Naive thymus-derived CD4-positive, alpha-beta T cell (primary cell): ENCODE results near the gene DLG2. TPM values are rescaled to one million over a fixed set of nuclear protein-coding genes. Genes with fewer than 3 reads are reported as not detected.
A peak's percentile ranks its signal among the peaks of the same experiment; 100 is the strongest.
"Not testable (repeated sequence)": the region's sequence is repeated elsewhere in the genome, so short reads cannot be mapped to it uniquely, and the experiment has no call there.

Source experiments
- ATAC-seq: fragments of 150-1000 bp; cut with Tn5 transposase; 2 replicates; pipeline ENCODE4 v1.10.0; 2021; ENCODE audit warnings: mild to moderate bottlenecking, moderate library complexity
- CTCF ChIA-PET: fragments of 350-600 bp; sonication (Branson Sonifier 250); formaldehyde crosslinking; loops from one replicate; lab custom pipeline; 2021; ENCODE audit warnings: antibody characterized with exemption; lab: Charles Lee
- POLR2A ChIA-PET: fragments of 350-600 bp; sonication (Branson Sonifier 250); formaldehyde crosslinking; loops from one replicate; lab custom pipeline; 2021; ENCODE audit warnings: antibody characterized with exemption, inconsistent platforms; lab: Charles Lee
- DNase-seq, 9 donors: peaks; one replicate each; pipeline versions ENCODE4 v3.0.0 to v3.0.0-alpha.2; 2020 to 2022; ENCODE audit warnings: mixed read lengths in 1 of 9
- H3K27ac ChIP-seq: one replicate; pipeline ENCODE4 v1.7.0; 2013; ENCODE audit warnings: mild to moderate bottlenecking, low read depth, low read length, moderate library complexity
- H3K27me3 ChIP-seq, 2 donors: one replicate each; pipeline ENCODE4 v1.7.0; 2013; ENCODE audit warnings: low read length in 2 of 2, mild to moderate bottlenecking in 2 of 2, moderate library complexity in 2 of 2; ENCODE audit not compliant: control insufficient read depth in 2 of 2, insufficient read depth in 2 of 2
- H3K36me3 ChIP-seq, 3 experiments: 1 replicate in 2 of 3; 2 replicates in 1 of 3; pipeline ENCODE4 v1.7.0; 2013; ENCODE audit warnings: low read length in 3 of 3, mild to moderate bottlenecking in 3 of 3, moderate library complexity in 1 of 3; ENCODE audit not compliant: insufficient read depth in 3 of 3, control insufficient read depth in 2 of 3
- H3K4me1 ChIP-seq, 2 donors: one replicate each; pipeline ENCODE4 v1.7.0; 2013; ENCODE audit warnings: low read length in 2 of 2, mild to moderate bottlenecking in 2 of 2, moderate library complexity in 1 of 2; ENCODE audit not compliant: control insufficient read depth in 2 of 2, insufficient read depth in 2 of 2
- H3K4me3 ChIP-seq: 2 replicates; pipeline ENCODE4 v1.7.0; 2013; ENCODE audit warnings: mild to moderate bottlenecking, low read length
- H3K9me3 ChIP-seq, 3 experiments: 1 replicate in 2 of 3; 2 replicates in 1 of 3; pipeline ENCODE4 v1.7.0; 2013; ENCODE audit warnings: low read length in 3 of 3; ENCODE audit not compliant: control insufficient read depth in 2 of 3
- H3K27ac Mint-ChIP-seq, 9 donors: one replicate each; pipeline ENCODE4 v1.8.0; 2020 to 2022; ENCODE audit warnings: mixed read lengths in 9 of 9, mild to moderate bottlenecking in 8 of 9, moderate library complexity in 5 of 9, inconsistent platforms in 2 of 9
- H3K27me3 Mint-ChIP-seq, 5 donors: one replicate each; pipeline ENCODE4 v1.8.0; 2021 to 2022; ENCODE audit warnings: mixed read lengths in 5 of 5, mild to moderate bottlenecking in 1 of 5
- H3K36me3 Mint-ChIP-seq, 5 donors: one replicate each; pipeline ENCODE4 v1.8.0; 2020 to 2022; ENCODE audit warnings: mixed read lengths in 5 of 5, mild to moderate bottlenecking in 3 of 5, inconsistent platforms in 1 of 5
- H3K4me1 Mint-ChIP-seq, 7 donors: one replicate each; pipeline ENCODE4 v1.8.0; 2020 to 2022; ENCODE audit warnings: mixed read lengths in 7 of 7, mild to moderate bottlenecking in 3 of 7, inconsistent platforms in 1 of 7
- H3K4me3 Mint-ChIP-seq, 10 donors: one replicate each; pipeline ENCODE4 v1.8.0; 2020 to 2022; ENCODE audit warnings: mild to moderate bottlenecking in 10 of 10, mixed read lengths in 10 of 10, moderate library complexity in 6 of 10, inconsistent platforms in 2 of 10
- H3K9me3 Mint-ChIP-seq, 11 donors: one replicate each; pipeline ENCODE4 v1.8.0; 2020 to 2022; ENCODE audit warnings: mixed read lengths in 11 of 11, mild to moderate bottlenecking in 4 of 11, inconsistent platforms in 1 of 11, moderate library complexity in 1 of 11
- intact Hi-C, 2 donors: fragments of 100-400 bp; cut with micrococcal nuclease; formaldehyde crosslinking; loops; one replicate each; pipeline ENCODE4 v1.15.1; 2023
- polyA plus RNA-seq, 2 donors: library from polyadenylated mRNA; unstranded; fragments of 300-500 nt; fragmentation: Illumina TruSeq; gene quantifications; one replicate each; pipeline ENCODE4 v1.2.3, GENCODE V29; 2021
- total RNA-seq, 6 experiments: library from RNA in 5 of 6; stranded (reverse) in 5 of 6; gene quantifications; 1 replicate in 5 of 6; 2 replicates in 1 of 6; pipeline ENCODE4 v1.2.3 and lab custom pipeline; 2021 to 2026

The DLG2 gene
- total and polyA plus RNA-seq, 7 experiments from 2014 or later, result 0.64 to 6.1 (median 3.7) TPM

DNA sequence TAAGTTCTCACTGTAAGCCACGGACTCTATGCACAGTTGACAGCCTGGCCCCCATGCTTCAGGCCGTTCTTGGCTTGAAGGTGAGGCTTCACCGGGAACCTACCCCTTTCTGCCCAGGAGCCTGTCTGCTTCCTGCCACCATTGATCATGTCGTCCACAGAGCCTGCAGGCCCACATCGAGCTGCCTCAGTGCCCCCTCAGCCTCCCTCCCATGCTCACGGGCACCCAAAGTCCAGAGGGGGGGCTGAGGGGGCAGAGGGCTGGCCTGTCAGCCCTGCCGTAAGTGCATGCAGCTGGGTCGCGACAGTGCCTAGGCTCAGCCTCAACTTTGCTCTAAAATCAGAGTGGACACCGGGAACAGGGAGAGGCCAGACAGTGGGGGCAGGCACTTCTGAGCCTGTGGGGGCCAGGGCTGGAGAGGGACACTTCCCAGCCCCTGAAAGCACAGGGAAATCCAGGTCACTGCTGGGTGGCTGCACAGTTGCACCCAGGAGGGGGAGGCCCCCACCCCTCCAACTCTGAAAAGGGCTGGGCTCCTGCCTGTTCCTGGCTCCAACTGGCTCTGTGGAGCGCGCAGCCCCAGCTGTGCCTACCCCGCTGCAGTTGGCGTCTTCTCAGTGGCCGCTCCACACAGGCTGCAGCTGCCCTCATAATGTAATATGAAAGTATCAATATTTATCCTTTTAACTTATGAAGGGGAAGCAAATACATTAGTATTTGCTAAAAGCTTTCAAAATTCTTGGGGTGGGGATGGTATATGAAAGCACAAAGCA, 598.6 kb downstream of the DLG2 start:
- Histone ChIP-seq H3K4me3 (no peak overlapping the region), H3K36me3 (no peaks in the 10 kb centered on the region), H3K27me3 (no peaks in the 10 kb centered on the region), H3K9me3 (no peaks in the 10 kb centered on the region), H3K27ac (no peak overlapping the region), H3K4me1 (no peaks in the 10 kb centered on the region)
- no peak for DNase-seq
- no peak for ATAC-seq
- no peaks in the 10 kb centered on the region for H3K27me3 Mint-ChIP-seq
- H3K36me3 Mint-ChIP-seq, result no peaks in the 10 kb centered on the region
- peaks cover 0 to 36% (median 10%) of the 10 kb centered on the region in 11 donors for H3K9me3 Mint-ChIP-seq
- H3K27ac Mint-ChIP-seq, result no peak overlapping the region
- POLR2A ChIA-PET, result no interaction called here
- intact Hi-C loops, result no loop called here
- no peaks in the 10 kb centered on the region for H3K4me1 Mint-ChIP-seq
- H3K4me3 Mint-ChIP-seq, result no peak overlapping the region
- CTCF ChIA-PET, result no interaction called here

DNA sequence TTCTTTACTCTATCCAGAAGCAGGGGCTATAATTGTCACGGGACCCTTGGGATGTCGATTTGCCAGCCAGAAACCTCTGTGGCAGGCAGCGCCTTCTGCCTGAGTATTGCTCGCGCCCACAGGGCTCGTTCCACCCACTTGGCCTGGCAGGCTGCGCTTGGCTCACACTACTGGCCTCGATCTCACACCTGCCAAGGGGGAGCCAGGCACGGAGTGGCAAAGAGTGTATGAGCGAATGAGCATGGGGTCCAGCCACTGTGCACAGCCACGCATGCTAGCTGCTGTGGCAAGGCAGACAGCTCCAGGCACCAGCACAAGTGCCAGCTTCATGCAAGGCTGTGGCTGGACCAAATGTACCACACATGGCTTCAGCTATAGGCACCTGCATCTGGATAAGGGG, 599.8 kb downstream of the DLG2 start:
- Mint-ChIP-seq H3K27ac (no peak overlapping the region), H3K9me3 (peaks cover 0 to 37% (median 13%) of the 10 kb centered on the region in 11 donors), H3K27me3 (no peaks in the 10 kb centered on the region), H3K4me3 (no peak overlapping the region), H3K36me3 (no peaks in the 10 kb centered on the region), H3K4me1 (no peaks in the 10 kb centered on the region)
- H3K9me3 ChIP-seq, result no peaks in the 10 kb centered on the region
- no peaks in the 10 kb centered on the region for H3K4me1 ChIP-seq
- no peaks in the 10 kb centered on the region for H3K36me3 ChIP-seq
- no peaks in the 10 kb centered on the region for H3K27me3 ChIP-seq
- H3K27ac ChIP-seq, result no peak overlapping the region
- no peak for DNase-seq
- POLR2A ChIA-PET, result no interaction called here
- intact Hi-C loops, result no loop called here
- CTCF ChIA-PET, result no interaction called here
- ATAC-seq, result no peak
- H3K4me3 ChIP-seq, result no peak overlapping the region

DNA sequence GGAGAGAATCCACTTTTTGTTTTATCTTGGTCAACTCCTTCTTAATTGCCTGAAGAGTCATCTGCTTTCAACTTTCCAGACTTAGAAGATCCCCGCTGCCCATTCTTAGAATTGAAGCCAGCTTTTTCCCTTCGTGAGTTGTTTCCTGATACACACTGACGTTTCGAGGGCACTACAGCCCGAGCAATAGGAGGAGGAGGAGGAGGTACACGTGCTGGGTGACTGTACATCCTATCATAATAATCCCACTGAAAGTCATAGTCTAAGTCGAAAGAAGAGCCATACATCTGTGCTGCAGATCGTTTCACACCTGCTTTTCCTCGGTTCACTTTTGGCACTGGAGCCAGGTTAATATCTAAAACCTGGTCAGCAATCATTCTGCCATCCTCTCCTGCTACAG, 606.1 kb downstream of the DLG2 start:
- no peak for DNase-seq
- Mint-ChIP-seq H3K27me3 (no peaks in the 10 kb centered on the region), H3K36me3 (peaks cover 0 to 8% (median 0%) of the 10 kb centered on the region in 5 donors), H3K9me3 (peaks cover 5 to 32% (median 14%) of the 10 kb centered on the region in 11 donors), H3K4me1 (no peaks in the 10 kb centered on the region), H3K4me3 (no peak overlapping the region), H3K27ac (no peak overlapping the region)
- ChIA-PET CTCF (no interaction called here), POLR2A (no interaction called here)
- no peaks in the 10 kb centered on the region for H3K4me1 ChIP-seq
- intact Hi-C loops, result no loop called here
- peaks cover 0 to 3% (median 0%) of the 10 kb centered on the region in 3 experiments for H3K9me3 ChIP-seq
- H3K36me3 ChIP-seq, result no peaks in the 10 kb centered on the region
- no peak for ATAC-seq
- H3K27me3 ChIP-seq, result no peaks in the 10 kb centered on the region
- no peak overlapping the region for H3K4me3 ChIP-seq
- H3K27ac ChIP-seq, result no peak overlapping the region

DNA sequence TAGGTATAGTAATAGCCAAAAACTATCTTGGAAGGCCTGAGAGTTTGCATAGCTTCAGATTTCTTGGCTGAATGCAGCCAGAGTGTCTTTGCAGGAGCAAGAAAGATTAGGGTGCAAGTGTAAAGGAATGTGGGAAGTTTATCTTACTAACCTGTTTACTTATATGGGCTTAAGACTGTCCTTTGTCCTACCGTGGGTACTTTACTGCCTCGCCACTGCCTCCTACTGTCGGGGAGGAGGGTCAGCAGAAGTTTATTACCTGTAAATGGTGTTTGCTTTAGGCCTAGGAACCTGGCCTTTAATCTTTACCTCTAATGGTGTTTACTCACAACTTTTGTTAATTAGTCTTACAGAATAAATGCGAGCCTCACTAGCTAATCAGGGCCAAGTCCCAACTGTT, 633.8 kb downstream of the DLG2 start:
- no peaks in the 10 kb centered on the region for H3K27me3 Mint-ChIP-seq
- H3K9me3 Mint-ChIP-seq, result peaks cover 10 to 66% (median 30%) of the 10 kb centered on the region in 11 donors
- H3K4me3 Mint-ChIP-seq, result no peak overlapping the region
- DNase-seq (no peak), ATAC-seq (no peak)
- Histone ChIP-seq H3K36me3 (no peaks in the 10 kb centered on the region), H3K27ac (no peak overlapping the region), H3K9me3 (peaks cover 0 to 3% (median 0%) of the 10 kb centered on the region in 3 experiments), H3K4me1 (no peaks in the 10 kb centered on the region), H3K27me3 (no peaks in the 10 kb centered on the region), H3K4me3 (no peak overlapping the region)
- no peaks in the 10 kb centered on the region for H3K36me3 Mint-ChIP-seq
- no peaks in the 10 kb centered on the region for H3K4me1 Mint-ChIP-seq
- intact Hi-C loops, result no loop called here
- ChIA-PET CTCF (no interaction called here), POLR2A (no interaction called here)
- H3K27ac Mint-ChIP-seq, result no peak overlapping the region

DNA sequence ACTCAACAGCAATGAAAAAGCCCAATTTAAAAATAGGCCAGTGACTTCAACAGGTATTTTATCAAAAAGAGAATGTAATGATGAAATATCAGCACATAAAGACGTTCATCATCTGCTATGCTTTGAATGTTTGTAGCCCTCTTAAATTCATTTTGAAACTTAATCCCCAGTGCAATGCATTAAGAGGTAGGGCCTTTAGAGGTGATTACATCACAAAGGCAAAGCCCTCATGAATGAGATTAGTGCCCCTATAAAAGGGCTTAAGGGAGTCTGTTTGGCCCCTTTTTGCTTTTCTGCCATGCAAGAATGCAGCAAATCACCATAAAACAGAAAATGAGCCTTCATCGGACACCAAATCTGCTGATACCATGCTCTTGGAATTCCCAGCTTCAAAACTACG, 637.0 kb downstream of the DLG2 start:
- Histone ChIP-seq H3K4me3 (no peak overlapping the region), H3K27ac (no peak overlapping the region), H3K9me3 (peaks cover 0 to 3% (median 0%) of the 10 kb centered on the region in 3 experiments), H3K4me1 (no peaks in the 10 kb centered on the region), H3K27me3 (no peaks in the 10 kb centered on the region), H3K36me3 (no peaks in the 10 kb centered on the region)
- peaks cover 0 to 5% (median 0%) of the 10 kb centered on the region in 5 donors for H3K36me3 Mint-ChIP-seq
- DNase-seq (no peak), ATAC-seq (no peak)
- no peak overlapping the region for H3K4me3 Mint-ChIP-seq
- CTCF ChIA-PET, result no interaction called here
- POLR2A ChIA-PET, result no interaction called here
- H3K9me3 Mint-ChIP-seq, result peaks cover 10 to 71% (median 29%) of the 10 kb centered on the region in 11 donors
- no peaks in the 10 kb centered on the region for H3K4me1 Mint-ChIP-seq
- H3K27me3 Mint-ChIP-seq, result no peaks in the 10 kb centered on the region
- intact Hi-C loops, result no loop called here
- H3K27ac Mint-ChIP-seq, result no peak overlapping the region

DNA sequence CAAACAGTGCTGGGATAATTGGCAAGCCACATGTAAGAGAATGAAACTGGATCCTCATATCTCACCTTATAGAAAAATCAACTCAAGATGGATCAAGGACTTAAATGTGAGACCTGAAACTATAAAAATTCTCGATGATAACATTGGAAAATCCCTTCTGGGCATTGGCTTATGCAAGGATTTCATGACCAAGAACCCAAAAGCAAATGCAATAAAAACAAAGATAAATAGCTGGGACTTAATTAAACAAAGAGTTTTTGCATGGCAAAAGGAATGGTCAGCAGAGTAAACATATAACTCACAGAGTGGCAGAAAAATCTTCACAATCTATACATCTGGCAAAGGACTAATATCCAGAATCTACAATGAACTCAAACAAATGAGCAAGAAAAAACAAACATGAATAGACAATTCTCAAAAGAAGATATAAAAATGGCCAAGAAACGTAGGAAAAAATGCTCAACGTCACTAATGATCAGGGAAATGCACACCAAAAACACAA, 639.4 kb downstream of the DLG2 start:
- H3K4me1 ChIP-seq, H3K4me1 Mint-ChIP-seq, POLR2A ChIA-PET, DNase-seq, CTCF ChIA-PET, intact Hi-C loops, H3K36me3 ChIP-seq, H3K9me3 ChIP-seq, H3K27ac ChIP-seq, ATAC-seq, H3K27me3 Mint-ChIP-seq, H3K4me3 ChIP-seq, H3K4me3 Mint-ChIP-seq, H3K27me3 ChIP-seq: not testable (repeated sequence)
- peaks cover 15 to 81% (median 38%) of the 10 kb centered on the region in 11 donors for H3K9me3 Mint-ChIP-seq
- peak overlapping the region in 1 of 9 donors; percentile 19 for H3K27ac Mint-ChIP-seq
- peaks cover 0 to 11% (median 0%) of the 10 kb centered on the region in 5 donors for H3K36me3 Mint-ChIP-seq

DNA sequence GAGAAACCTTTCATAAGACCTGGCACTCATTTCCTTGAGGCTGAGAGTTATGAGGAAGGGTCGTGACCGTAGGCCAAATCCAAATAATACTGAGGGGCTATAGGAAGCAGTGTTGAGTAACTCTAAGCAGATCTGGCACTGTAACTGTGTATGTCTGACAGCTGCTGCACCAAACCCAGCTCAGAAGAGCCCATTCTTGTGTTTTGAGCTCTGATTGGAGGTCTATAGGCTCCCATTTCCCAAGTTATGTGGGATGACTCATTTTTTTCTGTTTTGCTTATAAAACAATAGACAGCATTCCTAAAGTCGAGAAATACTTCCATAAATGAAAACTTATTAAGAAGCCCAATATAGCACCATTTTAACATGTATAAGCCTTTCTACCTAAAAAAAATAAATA, 645.8 kb downstream of the DLG2 start:
- H3K4me1 ChIP-seq, result no peaks in the 10 kb centered on the region
- intact Hi-C loops, result no loop called here
- H3K9me3 Mint-ChIP-seq, result peaks cover 18 to 69% (median 35%) of the 10 kb centered on the region in 11 donors
- no peak overlapping the region for H3K27ac ChIP-seq
- no peaks in the 10 kb centered on the region for H3K36me3 ChIP-seq
- no peaks in the 10 kb centered on the region for H3K27me3 ChIP-seq
- H3K27ac Mint-ChIP-seq, result no peak overlapping the region
- no peaks in the 10 kb centered on the region for H3K27me3 Mint-ChIP-seq
- ChIA-PET POLR2A (no interaction called here), CTCF (no interaction called here)
- no peaks in the 10 kb centered on the region for H3K4me1 Mint-ChIP-seq
- ATAC-seq, result no peak
- H3K4me3 ChIP-seq, result no peak overlapping the region
- DNase-seq, result no peak
- peaks cover 0 to 15% (median 0%) of the 10 kb centered on the region in 5 donors for H3K36me3 Mint-ChIP-seq
- no peaks in the 10 kb centered on the region for H3K9me3 ChIP-seq
- H3K4me3 Mint-ChIP-seq, result no peak overlapping the region
